Measurements from ENCODE around the gene THADA.
A peak's percentile ranks its signal among the peaks of the same experiment; 100 is the strongest.

THADA gene

GRCh38 chr2:43460174-43460546 is 135.7 kb downstream of the THADA start:
- Histone ChIP-seq H3K4me3 (replicated peaks; ENCODE audit: insufficient read depth, low read length) (no peak overlapping the region), H3K27ac (replicated peaks) (no peak overlapping the region), H3K27me3 (ENCODE audit: insufficient read depth, poor library complexity, severe bottlenecking) (no peaks in the 10 kb centered on the region)
- DNase-seq (ENCODE audit: low read depth in 1 of 2, low spot score in 1 of 2) = no peak
- no peak for TF ChIP-seq GABPA (IDR thresholded peaks at IDR 0.05; ENCODE audit: low read depth)
- no peak for TF ChIP-seq REST (IDR thresholded peaks at IDR 0.05; ENCODE audit: insufficient replicate concordance, low read depth)
- no peak for TF ChIP-seq POLR2AphosphoS5 (IDR thresholded peaks at IDR 0.05; ENCODE audit: low read depth)
- TF ChIP-seq SPI1 (IDR thresholded peaks at IDR 0.05; ENCODE audit: borderline replicate concordance, low read depth) = no peak
- no peak for TF ChIP-seq CTCF (IDR thresholded peaks at IDR 0.05; ENCODE audit: insufficient read depth, low read length)

GRCh38 chr2:43459446-43460173 is 136.2 kb downstream of the THADA start:
- no peak for DNase-seq (ENCODE audit: low read depth in 1 of 2, low spot score in 1 of 2)
- Histone ChIP-seq H3K27me3 (ENCODE audit: insufficient read depth, poor library complexity, severe bottlenecking) (no peaks in the 10 kb centered on the region), H3K4me3 (replicated peaks; ENCODE audit: insufficient read depth, low read length) (no peak overlapping the region), H3K27ac (replicated peaks) (no peak overlapping the region)
- TF ChIP-seq SPI1 (IDR thresholded peaks at IDR 0.05; ENCODE audit: borderline replicate concordance, low read depth) (peak; percentile 25; the same call in 1 of the 2 replicates), CTCF (IDR thresholded peaks at IDR 0.05; ENCODE audit: insufficient read depth, low read length) (no peak)

GRCh38 chr2:43458014-43458628 is 137.7 kb downstream of the THADA start:
- no peak for DNase-seq (ENCODE audit: low read depth in 1 of 2, low spot score in 1 of 2)
- Histone ChIP-seq H3K27me3 (ENCODE audit: insufficient read depth, poor library complexity, severe bottlenecking) (no peaks in the 10 kb centered on the region), H3K4me3 (replicated peaks; ENCODE audit: insufficient read depth, low read length) (no peak overlapping the region), H3K27ac (replicated peaks) (no peak overlapping the region)
- TF ChIP-seq GABPA (IDR thresholded peaks at IDR 0.05; ENCODE audit: low read depth) = no peak
- TF ChIP-seq SPI1 (IDR thresholded peaks at IDR 0.05; ENCODE audit: borderline replicate concordance, low read depth) = no peak
- TF ChIP-seq POLR2AphosphoS5 (IDR thresholded peaks at IDR 0.05; ENCODE audit: low read depth) = no peak
- TF ChIP-seq REST (IDR thresholded peaks at IDR 0.05; ENCODE audit: insufficient replicate concordance, low read depth) = no peak
- TF ChIP-seq CTCF (IDR thresholded peaks at IDR 0.05; ENCODE audit: insufficient read depth, low read length) = no peak

Data from HL-60 (cell line).